Peyer's patch (tissue), 4 donors: Measurements from ENCODE around the gene MYCBPAP.

ENCODE experiments used
- CTCF ChIP-seq, 6 experiments: fragments of 450-650 bp in 4 of 6; fragments of 200-600 bp in 2 of 6; sonication (generic) in 1 of 6; IDR thresholded peaks; one replicate each; pipeline ENCODE4 v1.5.1; 2017 to 2019; ENCODE audit warnings: antibody characterized with exemption in 6 of 6, mild to moderate bottlenecking in 3 of 6, moderate library complexity in 1 of 6
- POLR2A ChIP-seq, 2 donors: fragments of 450-650 bp; IDR thresholded peaks; one replicate each; pipeline ENCODE4 v1.5.1; 2017; ENCODE audit warnings: antibody characterized with exemption in 2 of 2, mild to moderate bottlenecking in 2 of 2, moderate library complexity in 2 of 2

- TF ChIP-seq CTCF (IDR thresholded peaks at IDR 0.05) (no peak), POLR2A (IDR thresholded peaks at IDR 0.05) (no peak)
Measured at GRCh38 chr17:50495918-50496317, 12.3 kb upstream of the MYCBPAP start.
